PC-9 (cell line): ENCODE measurements around the gene PGAP6. TPM values are rescaled to one million over a fixed set of nuclear protein-coding genes. Genes with fewer than 3 reads are reported as not detected.
"Not testable (repeated sequence)": the region's sequence is repeated elsewhere in the genome, so short reads cannot be mapped to it uniquely, and the experiment has no call there.

Experiments
- BruUV-seq: library from RNA; stranded (reverse); fragments of 400-500 nt; replicated peaks from 2 replicates; lab custom pipeline; 2021; lab: Mats Ljungman, UMichigan
- CTCF ChIA-PET: fragments of 300-600 bp; sonication (Branson Sonifier 250); formaldehyde crosslinking; loops from one replicate; lab custom pipeline; 2022; ENCODE audit warnings: antibody characterized with exemption; lab: Charles Lee
- POLR2A ChIA-PET: fragments of 300-600 bp; sonication (Branson Sonifier 250); formaldehyde crosslinking; loops from one replicate; lab custom pipeline; 2022; ENCODE audit warnings: antibody characterized with exemption; ENCODE audit not compliant: unreplicated experiment; lab: Charles Lee
- DNase-seq, 2 experiments: peaks; one replicate each; pipeline versions ENCODE4 v3.0.0 to v3.0.0-alpha.2; 2015 to 2022; ENCODE audit warnings: mixed read lengths in 1 of 2
- H2AFZ ChIP-seq: fragments of 200-600 bp; sonication (generic); 2 replicates; pipeline ENCODE4 v1.8.1; 2017; ENCODE audit warnings: antibody characterized with exemption
- H3F3A ChIP-seq: fragments of 200-600 bp; sonication (generic); 2 replicates; pipeline ENCODE4 v1.8.1; 2017; ENCODE audit warnings: antibody characterized with exemption, mild to moderate bottlenecking, low read depth; ENCODE audit not compliant: insufficient read depth
- H3K27ac ChIP-seq: fragments of 200-600 bp; sonication (generic); 2 replicates; pipeline ENCODE4 v1.6.1; 2016; ENCODE audit warnings: mixed run types
- H3K27me3 ChIP-seq: fragments of 200-600 bp; sonication (generic); 2 replicates; pipeline ENCODE4 v1.6.1; 2016; ENCODE audit warnings: low read depth, mixed run types; ENCODE audit not compliant: insufficient read depth
- H3K36me3 ChIP-seq: fragments of 200-600 bp; sonication (generic); 2 replicates; pipeline ENCODE4 v1.6.1; 2016; ENCODE audit warnings: low read depth, mixed run types
- H3K4me1 ChIP-seq: fragments of 200-600 bp; sonication (generic); replicated peaks from 2 replicates; pipeline ENCODE4 v1.6.1; 2016; ENCODE audit warnings: mixed run types; ENCODE audit not compliant: insufficient read depth
- H3K4me2 ChIP-seq: fragments of 200-600 bp; sonication (generic); 2 replicates; pipeline ENCODE4 v1.6.1; 2017; ENCODE audit warnings: mixed run types
- H3K4me3 ChIP-seq: fragments of 200-600 bp; sonication (generic); 2 replicates; pipeline ENCODE4 v1.6.1; 2016; ENCODE audit warnings: mixed run types
- H3K79me2 ChIP-seq: fragments of 200-600 bp; sonication (generic); 2 replicates; pipeline ENCODE4 v1.6.1; 2017; ENCODE audit warnings: low read depth, mixed run types
- H3K9me2 ChIP-seq: fragments of 200-600 bp; sonication (generic); 2 replicates; pipeline ENCODE4 v1.8.1; 2017; ENCODE audit warnings: mild to moderate bottlenecking; ENCODE audit not compliant: insufficient read depth
- H3K9me3 ChIP-seq: fragments of 200-600 bp; sonication (generic); 2 replicates; pipeline ENCODE4 v1.8.1; 2016; ENCODE audit warnings: low read depth; ENCODE audit not compliant: insufficient read depth
- H4K20me1 ChIP-seq: fragments of 200-600 bp; sonication (generic); 2 replicates; pipeline ENCODE4 v1.8.1; 2017; ENCODE audit not compliant: insufficient read depth
- CTCF ChIP-seq: fragments of 200-600 bp; sonication (generic); conservative IDR thresholded peaks from 2 replicates; pipeline ENCODE4 v1.6.1; 2017; ENCODE audit warnings: mixed run types, antibody characterized with exemption, mild to moderate bottlenecking, moderate library complexity
- EZH2 ChIP-seq: fragments of 200-600 bp; sonication (generic); IDR thresholded peaks from 2 replicates; pipeline ENCODE4 v1.8.0; 2017; ENCODE audit warnings: antibody characterized with exemption, low read depth
- intact Hi-C: fragments of 100-400 bp; cut with micrococcal nuclease; formaldehyde crosslinking; loops from one replicate; pipeline ENCODE4 v1.10.0; 2022; ENCODE audit not compliant: unreplicated experiment
- total RNA-seq: library from RNA; stranded (reverse); gene quantifications from 2 replicates; pipeline ENCODE4 v1.2.3, GENCODE V29; 2021

The PGAP6 gene
- total RNA-seq, 1 experiment from 2014 or later: 45.6 TPM

- Histone ChIP-seq H3K79me2 (no peaks in the 10 kb centered on the region), H2AFZ (no peak overlapping the region), H3K9me3 (no peaks in the 10 kb centered on the region), H3K4me2 (no peak overlapping the region), H3K36me3 (peaks cover 3% of the 10 kb centered on the region; the same call in 1 of the 2 replicates), H3K27me3 (peaks cover 6% of the 10 kb centered on the region; the same call in 1 of the 2 replicates), H3F3A (peaks cover 13% of the 10 kb centered on the region; the same call in 1 of the 2 replicates), H3K4me1 (no peaks in the 10 kb centered on the region), H4K20me1 (no peaks in the 10 kb centered on the region), H3K4me3 (no peak overlapping the region), H3K9me2 (no peaks in the 10 kb centered on the region), H3K27ac (no peak overlapping the region)
- no peak for DNase-seq
- ChIA-PET CTCF (interaction anchor here (0.7 kb wide), 1 partner anchor 130 kb away, joined by 4 read pairs; no protein-coding TSS in a partner anchor), POLR2A (interaction anchor here (0.6 to 0.7 kb wide), 2 partner anchors 151 to 1678 kb away, joined by 3 to 8 read pairs; no protein-coding TSS in a partner anchor)
- TF ChIP-seq CTCF (no peak), EZH2 (no peak)
- intact Hi-C loops: no loop called here
- TSS peak; percentile 7 for BruUV-seq
These were observed 16.9 kb downstream of the PGAP6 start for GRCh38 chr16:364595-365491.

GRCh38 chr16:363766-364490 is 17.9 kb downstream of the PGAP6 start:
- Histone ChIP-seq H3K27ac (no peak overlapping the region), H3K36me3 (peaks cover 3% of the 10 kb centered on the region; the same call in 1 of the 2 replicates), H2AFZ (no peak overlapping the region), H3K79me2 (no peaks in the 10 kb centered on the region), H3K4me1 (no peaks in the 10 kb centered on the region), H3K9me2 (no peaks in the 10 kb centered on the region), H3F3A (peaks cover 8% of the 10 kb centered on the region; the same call in 1 of the 2 replicates), H4K20me1 (no peaks in the 10 kb centered on the region), H3K9me3 (no peaks in the 10 kb centered on the region), H3K27me3 (peaks cover 6% of the 10 kb centered on the region; the same call in 1 of the 2 replicates), H3K4me3 (no peak overlapping the region), H3K4me2 (no peak overlapping the region)
- CTCF ChIA-PET: no interaction called here
- no TSS peak for BruUV-seq
- TF ChIP-seq EZH2: no peak
- no peak for TF ChIP-seq CTCF
- intact Hi-C loops: no loop called here
- no peak for DNase-seq
- POLR2A ChIA-PET: interaction anchor here (0.7 kb wide), 1 partner anchor 1678 kb away, joined by 8 read pairs; no protein-coding TSS in a partner anchor

DNA sequence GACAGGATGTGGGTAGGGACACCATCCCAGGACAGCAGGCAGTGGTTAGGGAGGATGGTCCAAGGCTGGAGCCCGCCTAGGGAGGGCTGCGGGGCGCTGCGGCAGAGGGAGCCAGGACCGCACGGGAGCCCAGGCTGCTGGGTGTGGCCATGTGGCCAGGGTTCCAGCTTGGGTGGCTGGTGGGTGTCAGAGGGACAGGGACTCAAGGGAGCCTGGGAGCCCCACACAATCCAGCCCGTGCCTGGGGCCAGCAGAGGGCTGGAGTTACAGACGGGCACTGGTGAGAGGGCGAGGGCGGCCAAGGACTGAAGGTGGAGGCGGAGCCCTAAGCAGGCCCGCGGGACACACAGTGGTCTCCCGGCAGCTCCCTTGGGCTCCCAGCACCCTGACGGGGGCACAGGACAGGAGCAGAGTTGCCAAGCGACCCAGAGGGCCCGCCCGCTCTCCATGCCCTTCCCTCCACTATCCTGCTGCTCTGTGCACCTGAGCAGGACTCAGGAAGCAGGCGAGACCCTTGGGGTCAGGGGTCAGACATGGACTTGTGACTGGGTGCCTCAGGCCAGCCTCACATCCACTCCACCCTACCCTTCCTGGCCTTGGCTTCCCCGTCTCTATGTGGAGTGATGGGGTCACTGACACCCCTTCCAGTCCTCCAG is 18.5 kb downstream of the PGAP6 start:
- Histone ChIP-seq H3K27ac (no peak overlapping the region), H3F3A (0 out of 2 replicates have a peak, but pooled peaks cover 5% of the 10 kb centered on the region), H3K9me2 (no peaks in the 10 kb centered on the region), H3K4me3 (no peak overlapping the region), H3K4me1 (no peaks in the 10 kb centered on the region), H3K79me2 (no peaks in the 10 kb centered on the region), H3K9me3 (no peaks in the 10 kb centered on the region), H3K27me3 (peaks cover 6% of the 10 kb centered on the region; the same call in 1 of the 2 replicates), H4K20me1 (no peaks in the 10 kb centered on the region), H2AFZ (no peak overlapping the region), H3K36me3 (peaks cover 3% of the 10 kb centered on the region; the same call in 1 of the 2 replicates), H3K4me2 (no peak overlapping the region)
- TF ChIP-seq CTCF (no peak), EZH2 (no peak)
- intact Hi-C loops: no loop called here
- POLR2A ChIA-PET: no interaction called here
- DNase-seq: no peak
- no TSS peak for BruUV-seq
- CTCF ChIA-PET: interaction anchor here (0.9 kb wide), 1 partner anchor 135 kb away, joined by 4 read pairs; no protein-coding TSS in a partner anchor

- H3K27me3 ChIP-seq, H3K36me3 ChIP-seq, H3K9me2 ChIP-seq, H3K4me3 ChIP-seq, H4K20me1 ChIP-seq, DNase-seq, H3K27ac ChIP-seq, H3K4me2 ChIP-seq, H3K9me3 ChIP-seq, H2AFZ ChIP-seq, H3F3A ChIP-seq, H3K79me2 ChIP-seq, BruUV-seq, H3K4me1 ChIP-seq: not testable (repeated sequence)
- intact Hi-C loops: loop anchor here (1.0 kb wide), 1 partner anchor 255 kb away; no protein-coding TSS in a partner anchor
- POLR2A ChIA-PET: interaction anchor here (0.6 kb wide), 1 partner anchor 137 kb away, joined by 5 read pairs; no protein-coding TSS in a partner anchor
- CTCF ChIA-PET: interaction anchor here (0.6 to 2.0 kb wide), 6 partner anchors 12 to 297 kb away, joined by 4 to 10 read pairs (median 7); no protein-coding TSS in a partner anchor
These were observed 19.1 kb downstream of the PGAP6 start for GRCh38 chr16:362702-362999.
